ENCODE measurements around the gene FMNL1. TPM values are rescaled to one million over a fixed set of nuclear protein-coding genes. Genes with fewer than 3 reads are reported as not detected.

FMNL1 gene
- polyA plus RNA-seq, 3 donors = 5.5 to 6.6 (median 5.7) TPM

- DNase-seq (ENCODE audit: low read depth in 3 of 3, low spot score in 2 of 3) = no peak
Observed at GRCh38 chr17:45256114-45256966, 34.7 kb downstream of the FMNL1 start.

GRCh38 chr17:45257115-45257514 is 35.4 kb downstream of the FMNL1 start:
- no peak for DNase-seq (ENCODE audit: low read depth in 3 of 3, low spot score in 2 of 3)

GRCh38 chr17:45258981-45259380 is 37.3 kb downstream of the FMNL1 start:
- DNase-seq (ENCODE audit: low read depth in 3 of 3, low spot score in 2 of 3) = no peak

GRCh38 chr17:45260204-45260783 is 38.6 kb downstream of the FMNL1 start:
- DNase-seq (ENCODE audit: low read depth in 3 of 3, low spot score in 2 of 3) = no peak

- DNase-seq (ENCODE audit: low read depth in 3 of 3, low spot score in 2 of 3) = no peak
Observed at GRCh38 chr17:45261577-45262515, 40.2 kb downstream of the FMNL1 start, which contains the start of gene SPATA32. Gene SPATA32, minus strand, starts transcription at chr17:45262094. Its CDS starts 78 bp downstream, at chr17:45262016.

GRCh38 chr17:45262516-45263476 is 41.1 kb downstream of the FMNL1 start:
- no peak for DNase-seq (ENCODE audit: low read depth in 3 of 3, low spot score in 2 of 3)

GRCh38 chr17:45263477-45263860 is 41.8 kb downstream of the FMNL1 start:
- DNase-seq (ENCODE audit: low read depth in 3 of 3, low spot score in 2 of 3) = no peak

- DNase-seq (ENCODE audit: low read depth in 3 of 3, low spot score in 2 of 3) = no peak
Observed at GRCh38 chr17:45264430-45264829, 42.7 kb downstream of the FMNL1 start.

- no peak for DNase-seq (ENCODE audit: low read depth in 3 of 3, low spot score in 2 of 3)
Observed at GRCh38 chr17:45264988-45265387, 43.3 kb downstream of the FMNL1 start.

GRCh38 chr17:45265821-45266220 is 44.1 kb downstream of the FMNL1 start:
- DNase-seq (ENCODE audit: low read depth in 3 of 3, low spot score in 2 of 3) = no peak

- DNase-seq (ENCODE audit: low read depth in 3 of 3, low spot score in 2 of 3) = no peak
Observed at GRCh38 chr17:45266372-45266926, 44.8 kb downstream of the FMNL1 start.

- no peak for DNase-seq (ENCODE audit: low read depth in 3 of 3, low spot score in 2 of 3)
Observed at GRCh38 chr17:45267436-45268055, 45.9 kb downstream of the FMNL1 start.

GRCh38 chr17:45269912-45270311 is 48.2 kb downstream of the FMNL1 start:
- no peak for DNase-seq (ENCODE audit: low read depth in 3 of 3, low spot score in 2 of 3)

- DNase-seq (ENCODE audit: low read depth in 3 of 3, low spot score in 2 of 3) = no peak
Observed at GRCh38 chr17:45270828-45271418, 49.2 kb downstream of the FMNL1 start.

GRCh38 chr17:45271603-45272002 is 49.9 kb downstream of the FMNL1 start:
- DNase-seq (ENCODE audit: low read depth in 3 of 3, low spot score in 2 of 3) = no peak

GRCh38 chr17:45273551-45273957 is 51.9 kb downstream of the FMNL1 start:
- DNase-seq (ENCODE audit: low read depth in 3 of 3, low spot score in 2 of 3) = no peak

- no peak for DNase-seq (ENCODE audit: low read depth in 3 of 3, low spot score in 2 of 3)
Observed at GRCh38 chr17:45274033-45274432, 52.3 kb downstream of the FMNL1 start.

GRCh38 chr17:45276031-45276430 is 54.3 kb downstream of the FMNL1 start:
- DNase-seq (ENCODE audit: low read depth in 3 of 3, low spot score in 2 of 3) = no peak
